Tibial nerve (tissue), 4 donors: ENCODE data around the gene PSMB1. TPM values are rescaled to one million over a fixed set of nuclear protein-coding genes. Genes with fewer than 3 reads are reported as not detected.

Experiments used
- DNase-seq, 2 donors: peaks; one replicate each; pipeline ENCODE4 v3.0.0-alpha.2; 2019; ENCODE audit warnings: low spot score in 2 of 2
- H3K27ac ChIP-seq, 4 donors: fragments of 200-600 bp; sonication (generic) in 3 of 4; one replicate each; pipeline ENCODE4 v1.5.1; 2017 to 2019; ENCODE audit warnings: mild to moderate bottlenecking in 1 of 4
- H3K27me3 ChIP-seq, 2 donors: fragments of 200-600 bp; sonication (generic) in 1 of 2; one replicate each; pipeline versions ENCODE4 v1.5.1 to v1.6.0; 2017 to 2019
- H3K36me3 ChIP-seq, 3 donors: fragments of 200-600 bp; sonication (generic); one replicate each; pipeline ENCODE4 v1.5.1; 2018 to 2019
- H3K4me1 ChIP-seq, 4 donors: fragments of 200-600 bp; sonication (generic) in 3 of 4; one replicate each; pipeline ENCODE4 v1.5.1; 2017 to 2019
- H3K4me3 ChIP-seq, 4 donors: fragments of 200-600 bp; sonication (generic) in 3 of 4; one replicate each; pipeline ENCODE4 v1.5.1; 2017 to 2019; ENCODE audit warnings: mild to moderate bottlenecking in 1 of 4, moderate library complexity in 1 of 4
- H3K9me3 ChIP-seq, 4 donors: fragments of 200-600 bp; sonication (generic) in 3 of 4; one replicate each; pipeline ENCODE4 v1.5.1; 2017 to 2019
- EP300 ChIP-seq, 2 donors: sonication (generic); formaldehyde crosslinking; IDR thresholded peaks; one replicate each; pipeline ENCODE4 v1.6.1; 2017; ENCODE audit warnings: antibody characterized with exemption in 2 of 2, mild to moderate bottlenecking in 1 of 2
- POLR2A ChIP-seq, 2 donors: fragments of 450-650 bp; IDR thresholded peaks; one replicate each; pipeline ENCODE4 v1.6.1; 2017; ENCODE audit warnings: antibody characterized with exemption in 2 of 2, mild to moderate bottlenecking in 2 of 2, moderate library complexity in 2 of 2
- WGBS, 2 donors: methylation state at CpG; one replicate each; pipeline ENCODE4 v1.1.5; 2018; 5-methylcytosine and 5-hydroxymethylcytosine counted together
- total RNA-seq, 4 donors: library from RNA; depleted of rRNA; stranded (reverse); fragments of >200 nt; gene quantifications; one replicate each; pipeline ENCODE4 v1.1.0, GENCODE V29; 2016
- TF ChIP-seq, protein P1 (sequence below), 5 experiments: fragments of 200-600 bp in 3 of 5; fragments of 450-650 bp in 2 of 5; sonication (generic) in 3 of 5; IDR thresholded peaks; one replicate each; pipeline ENCODE4 v1.5.1; 2016 to 2019; ENCODE audit warnings: antibody characterized with exemption in 5 of 5, mild to moderate bottlenecking in 3 of 5, moderate library complexity in 2 of 5

PSMB1 gene
- total RNA-seq, 4 donors from 2014 or later, result 122 to 207 (median 155) TPM

DNA sequence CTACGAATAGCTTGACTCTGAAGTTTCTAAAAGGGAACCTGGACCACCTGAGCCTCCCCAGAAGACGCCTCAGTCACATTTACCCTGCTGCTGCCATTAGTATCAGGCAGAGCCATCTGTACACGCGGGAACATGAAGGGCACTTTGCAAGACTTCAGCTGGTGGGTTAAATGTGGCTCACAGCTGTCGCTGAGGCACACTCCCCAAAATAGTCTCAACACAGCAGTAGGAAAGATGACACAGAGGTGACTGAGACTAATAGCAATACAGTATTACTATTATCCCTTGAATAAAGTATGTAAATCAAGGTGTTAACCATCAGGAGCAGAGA is 29.0 kb downstream of the PSMB1 start:
- DNase-seq, result no peak

GRCh38 chr6:170523256-170524171 is 29.6 kb downstream of the PSMB1 start:
- Histone ChIP-seq H3K27me3 (no peaks in the 10 kb centered on the region), H3K4me3 (no peak overlapping the region), H3K9me3 (no peaks in the 10 kb centered on the region), H3K27ac (no peak overlapping the region), H3K4me1 (no peaks in the 10 kb centered on the region), H3K36me3 (no peaks in the 10 kb centered on the region)
- WGBS, 2 donors, result 67 to 71% methylated on average over 9 of the region's 9 CpGs
- no peak for DNase-seq
- TF ChIP-seq, protein P1, sequence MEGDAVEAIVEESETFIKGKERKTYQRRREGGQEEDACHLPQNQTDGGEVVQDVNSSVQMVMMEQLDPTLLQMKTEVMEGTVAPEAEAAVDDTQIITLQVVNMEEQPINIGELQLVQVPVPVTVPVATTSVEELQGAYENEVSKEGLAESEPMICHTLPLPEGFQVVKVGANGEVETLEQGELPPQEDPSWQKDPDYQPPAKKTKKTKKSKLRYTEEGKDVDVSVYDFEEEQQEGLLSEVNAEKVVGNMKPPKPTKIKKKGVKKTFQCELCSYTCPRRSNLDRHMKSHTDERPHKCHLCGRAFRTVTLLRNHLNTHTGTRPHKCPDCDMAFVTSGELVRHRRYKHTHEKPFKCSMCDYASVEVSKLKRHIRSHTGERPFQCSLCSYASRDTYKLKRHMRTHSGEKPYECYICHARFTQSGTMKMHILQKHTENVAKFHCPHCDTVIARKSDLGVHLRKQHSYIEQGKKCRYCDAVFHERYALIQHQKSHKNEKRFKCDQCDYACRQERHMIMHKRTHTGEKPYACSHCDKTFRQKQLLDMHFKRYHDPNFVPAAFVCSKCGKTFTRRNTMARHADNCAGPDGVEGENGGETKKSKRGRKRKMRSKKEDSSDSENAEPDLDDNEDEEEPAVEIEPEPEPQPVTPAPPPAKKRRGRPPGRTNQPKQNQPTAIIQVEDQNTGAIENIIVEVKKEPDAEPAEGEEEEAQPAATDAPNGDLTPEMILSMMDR (IDR thresholded peaks at IDR 0.05), result no peak
- TF ChIP-seq POLR2A (IDR thresholded peaks at IDR 0.05), result no peak
- TF ChIP-seq EP300 (IDR thresholded peaks at IDR 0.05), result no peak

More for the DNA sequence above, 29.0 kb downstream of the PSMB1 start:
- Histone ChIP-seq H3K27me3 (no peaks in the 10 kb centered on the region), H3K4me1 (no peaks in the 10 kb centered on the region), H3K4me3 (no peak overlapping the region), H3K9me3 (no peaks in the 10 kb centered on the region), H3K36me3 (no peaks in the 10 kb centered on the region), H3K27ac (no peak overlapping the region)
- TF ChIP-seq EP300 (IDR thresholded peaks at IDR 0.05), result no peak
- TF ChIP-seq POLR2A (IDR thresholded peaks at IDR 0.05), result no peak
- TF ChIP-seq, protein P1 (IDR thresholded peaks at IDR 0.05), result no peak
- 73 to 84% methylated on average over 5 of the region's 5 CpGs for WGBS, 2 donors

GRCh38 chr6:170522565-170523183 is 30.4 kb downstream of the PSMB1 start:
- H3K4me3 ChIP-seq, result no peak overlapping the region
- 75 to 83% methylated on average over 10 of the region's 10 CpGs for WGBS, 2 donors
- no peaks in the 10 kb centered on the region for H3K4me1 ChIP-seq
- no peaks in the 10 kb centered on the region for H3K36me3 ChIP-seq
- H3K9me3 ChIP-seq, result peaks cover 0 to 1% (median 0%) of the 10 kb centered on the region in 4 donors
- H3K27ac ChIP-seq, result no peak overlapping the region
- TF ChIP-seq, protein P1 (IDR thresholded peaks at IDR 0.05), result no peak
- TF ChIP-seq POLR2A (IDR thresholded peaks at IDR 0.05), result no peak
- TF ChIP-seq EP300 (IDR thresholded peaks at IDR 0.05), result no peak
- no peaks in the 10 kb centered on the region for H3K27me3 ChIP-seq
- DNase-seq, result no peak

GRCh38 chr6:170516783-170517616 is 36.1 kb downstream of the PSMB1 start:
- no peak for TF ChIP-seq EP300 (IDR thresholded peaks at IDR 0.05)
- TF ChIP-seq, protein P1 (IDR thresholded peaks at IDR 0.05), result peak; percentile 48 to 59 (median 50)
- Histone ChIP-seq H3K27ac (no peak overlapping the region), H3K27me3 (no peaks in the 10 kb centered on the region), H3K4me3 (no peak overlapping the region), H3K4me1 (no peaks in the 10 kb centered on the region), H3K36me3 (no peaks in the 10 kb centered on the region), H3K9me3 (peaks cover 0 to 10% (median 0%) of the 10 kb centered on the region in 4 donors)
- 1 to 4% methylated on average over 4 of the region's 4 CpGs for WGBS, 2 donors
- DNase-seq, result peak in 1 of 2 donors; percentile 45
